IPS-NIHi7 (cell line): ENCODE measurements around the gene SPDL1.

ENCODE experiments used
- DNase-seq: peaks from one replicate; pipeline ENCODE4 v3.0.0; 2012; ENCODE audit warnings: mixed read lengths; ENCODE audit errors: extremely low spot score

SPDL1 gene, protein sequence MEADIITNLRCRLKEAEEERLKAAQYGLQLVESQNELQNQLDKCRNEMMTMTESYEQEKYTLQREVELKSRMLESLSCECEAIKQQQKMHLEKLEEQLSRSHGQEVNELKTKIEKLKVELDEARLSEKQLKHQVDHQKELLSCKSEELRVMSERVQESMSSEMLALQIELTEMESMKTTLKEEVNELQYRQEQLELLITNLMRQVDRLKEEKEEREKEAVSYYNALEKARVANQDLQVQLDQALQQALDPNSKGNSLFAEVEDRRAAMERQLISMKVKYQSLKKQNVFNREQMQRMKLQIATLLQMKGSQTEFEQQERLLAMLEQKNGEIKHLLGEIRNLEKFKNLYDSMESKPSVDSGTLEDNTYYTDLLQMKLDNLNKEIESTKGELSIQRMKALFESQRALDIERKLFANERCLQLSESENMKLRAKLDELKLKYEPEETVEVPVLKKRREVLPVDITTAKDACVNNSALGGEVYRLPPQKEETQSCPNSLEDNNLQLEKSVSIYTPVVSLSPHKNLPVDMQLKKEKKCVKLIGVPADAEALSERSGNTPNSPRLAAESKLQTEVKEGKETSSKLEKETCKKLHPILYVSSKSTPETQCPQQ

GRCh38 chr5:169583424-169584220, at the start of gene SPDL1:
TSS of gene SPDL1 (plus strand) at chr5:169583773. CDS start at chr5:169588417, 4,644 bp downstream.
- peak; percentile 95 for DNase-seq

DNA sequence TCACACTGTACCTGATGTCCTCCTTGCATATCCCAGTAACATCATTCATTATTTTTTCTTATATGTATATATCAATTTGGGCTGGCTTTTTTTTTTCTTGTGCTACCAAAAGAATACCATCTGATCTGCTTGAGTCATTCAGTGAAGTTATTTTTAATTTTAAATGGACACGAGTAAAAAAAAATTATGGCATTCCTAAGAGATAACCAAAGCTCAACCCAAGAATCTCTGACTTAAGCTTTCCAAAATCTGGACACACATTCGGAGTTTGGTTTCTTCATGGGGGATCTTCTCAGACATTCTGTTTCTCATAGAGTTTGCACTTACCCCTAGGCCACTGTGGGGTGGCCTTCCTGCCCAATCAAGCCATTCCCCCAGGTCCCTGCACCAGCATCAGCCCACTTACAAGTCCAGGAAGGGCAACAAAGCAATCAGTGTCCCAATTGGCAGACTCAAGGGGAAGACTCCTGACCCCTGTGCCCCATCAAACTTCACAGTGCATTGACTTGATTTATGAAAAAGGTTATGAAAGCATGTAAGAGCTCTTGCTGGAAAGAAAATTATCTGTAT, 49.2 kb upstream of the SPDL1 start:
- no peak for DNase-seq

DNA sequence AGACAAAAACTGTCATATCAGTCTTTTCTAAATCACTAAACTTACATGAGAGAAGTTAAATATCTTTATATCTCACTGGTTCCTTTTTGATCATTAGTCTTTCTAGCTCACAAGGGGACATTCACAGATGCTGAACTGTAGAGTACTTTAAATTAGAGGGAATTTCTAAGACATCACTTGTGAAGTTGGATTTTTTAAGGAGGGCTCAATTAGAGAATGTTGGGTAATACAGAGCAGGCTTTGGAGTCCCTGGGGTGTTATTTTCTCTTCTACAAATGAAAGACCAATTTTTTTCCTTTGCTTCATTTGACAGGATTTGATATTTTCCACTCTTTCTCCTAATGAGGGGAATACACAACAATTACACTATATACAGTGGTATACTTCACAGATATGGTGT, 48.6 kb upstream of the SPDL1 start:
- no peak for DNase-seq

- DNase-seq: no peak
Measured at GRCh38 chr5:169538944-169539343, 44.6 kb upstream of the SPDL1 start.

DNA sequence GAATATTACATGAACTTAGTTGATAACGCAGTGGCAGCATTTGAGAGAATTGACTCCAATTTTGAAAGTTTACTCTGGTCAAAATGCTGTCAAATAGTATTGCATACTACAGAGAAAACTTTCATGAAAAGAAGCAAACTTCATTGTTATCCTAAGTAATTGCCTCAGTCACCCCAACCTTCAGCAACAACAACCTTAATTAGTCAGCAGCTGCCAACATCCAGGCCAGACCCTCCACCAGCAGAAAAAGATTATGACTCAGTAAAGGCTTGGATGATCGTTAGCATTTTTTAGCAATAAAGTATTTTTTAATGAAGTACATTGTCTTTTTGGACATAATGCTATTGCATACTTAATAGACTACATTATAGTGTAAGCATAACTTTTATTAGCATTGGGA, 40.8 kb upstream of the SPDL1 start:
- no peak for DNase-seq

DNA sequence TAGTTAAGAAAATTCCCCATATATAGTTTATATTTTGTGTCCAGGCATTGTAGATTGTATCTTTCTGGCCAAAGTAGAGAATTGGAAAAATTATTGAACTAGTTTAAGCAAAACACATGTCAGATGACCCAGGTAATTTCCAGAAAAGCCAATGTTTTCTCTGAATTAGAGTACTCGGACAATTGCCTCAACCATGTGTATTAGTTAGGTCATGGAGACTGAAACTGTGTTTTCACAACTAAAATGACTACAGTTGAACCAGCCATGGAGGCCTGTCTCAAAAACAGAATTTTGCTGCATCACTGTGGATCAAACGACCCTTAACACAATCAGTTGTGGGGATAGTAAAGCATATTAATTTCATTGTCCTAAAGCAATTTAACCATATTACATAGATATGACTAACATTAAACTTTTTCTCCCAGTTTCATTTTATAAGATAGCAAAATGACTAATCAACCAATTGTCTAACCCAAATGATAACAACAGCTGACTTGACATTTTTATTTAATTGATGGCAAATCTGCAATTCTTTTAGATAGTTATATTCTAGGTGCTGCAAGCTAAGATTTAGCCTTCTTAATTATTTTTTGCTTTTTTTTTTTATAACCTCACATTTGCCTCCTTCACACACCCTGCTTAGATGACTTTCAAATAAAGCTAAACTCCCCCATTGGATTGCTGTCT, 39.2 kb upstream of the SPDL1 start:
- DNase-seq: no peak

DNA sequence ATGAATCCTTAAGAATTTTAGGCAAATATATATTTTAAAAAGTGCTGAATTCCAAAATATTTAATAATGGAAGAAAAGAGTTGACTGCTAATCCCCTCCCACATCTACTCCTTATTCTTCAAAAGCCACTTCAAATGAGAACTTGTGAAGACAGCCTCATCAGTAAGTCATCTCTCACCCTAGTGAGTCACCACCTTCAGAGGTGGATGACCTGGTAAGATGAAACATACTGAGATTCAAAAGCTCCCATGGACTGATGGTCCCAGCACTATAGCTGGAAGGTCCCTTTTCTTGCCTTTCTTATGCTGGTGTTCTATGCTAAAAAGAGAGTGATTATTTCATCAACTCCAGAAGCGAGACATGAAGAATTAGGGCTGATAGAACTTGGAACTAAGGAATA, 37.8 kb upstream of the SPDL1 start:
- DNase-seq: no peak

DNA sequence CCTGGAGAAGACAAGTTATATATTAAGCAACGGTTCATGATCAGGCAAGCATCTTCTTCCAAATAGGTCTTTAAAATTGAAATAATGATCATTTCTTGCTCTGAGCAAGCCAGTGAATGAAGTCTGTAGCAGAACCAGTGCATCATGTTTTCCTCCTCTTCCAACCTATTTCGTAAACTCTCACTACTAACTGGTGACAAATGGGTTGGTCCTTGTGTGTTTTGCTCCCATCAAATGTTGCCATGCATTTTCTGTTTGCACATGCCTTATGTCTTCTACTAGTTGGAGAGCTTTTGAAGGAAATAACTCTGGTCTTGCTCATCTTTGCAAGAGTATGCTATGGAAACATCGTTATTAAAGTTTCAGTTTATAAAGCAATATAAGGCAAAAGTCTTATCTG, 37.2 kb upstream of the SPDL1 start:
- DNase-seq: no peak

DNA sequence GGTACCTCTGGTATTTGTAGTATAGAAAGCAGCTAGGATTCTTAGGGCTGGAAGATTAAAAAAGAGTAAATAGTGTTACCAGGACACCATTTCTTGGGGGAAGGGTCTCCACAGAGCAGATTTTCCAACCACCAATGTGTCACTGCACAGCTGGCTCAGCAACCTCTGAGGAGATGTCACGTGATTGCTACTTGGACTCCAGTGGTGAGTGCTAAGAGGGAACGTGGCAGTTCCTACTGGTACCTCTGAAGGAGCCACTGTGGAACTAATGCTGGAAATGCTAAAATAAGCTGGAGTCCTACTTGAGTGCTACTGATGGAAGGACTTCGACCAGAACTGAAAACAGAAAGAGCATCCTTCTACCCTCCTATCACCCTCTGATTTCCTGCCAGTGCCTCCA, 36.1 kb upstream of the SPDL1 start:
- DNase-seq: no peak

DNA sequence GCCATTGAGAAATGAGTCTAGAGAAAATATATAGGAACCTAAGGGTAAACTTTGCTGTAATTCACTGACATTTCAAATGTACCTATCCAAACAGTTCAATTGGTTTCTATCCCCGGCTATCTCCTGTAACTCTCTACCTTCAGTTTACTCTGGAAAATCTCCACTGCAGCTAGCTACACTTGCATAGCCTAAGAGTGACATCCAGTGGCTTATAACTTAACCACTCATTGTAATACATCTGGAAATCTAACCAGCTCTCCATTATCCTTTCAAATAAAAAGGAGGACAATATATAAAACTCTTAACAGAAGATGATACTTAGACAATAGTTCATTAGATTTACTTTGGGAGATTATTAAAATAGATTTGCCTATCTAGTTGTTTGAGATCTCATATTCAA, 35.3 kb upstream of the SPDL1 start:
- DNase-seq: peak; percentile 31

- DNase-seq: no peak
Measured at GRCh38 chr5:169549453-169550100, 34.0 kb upstream of the SPDL1 start.

DNA sequence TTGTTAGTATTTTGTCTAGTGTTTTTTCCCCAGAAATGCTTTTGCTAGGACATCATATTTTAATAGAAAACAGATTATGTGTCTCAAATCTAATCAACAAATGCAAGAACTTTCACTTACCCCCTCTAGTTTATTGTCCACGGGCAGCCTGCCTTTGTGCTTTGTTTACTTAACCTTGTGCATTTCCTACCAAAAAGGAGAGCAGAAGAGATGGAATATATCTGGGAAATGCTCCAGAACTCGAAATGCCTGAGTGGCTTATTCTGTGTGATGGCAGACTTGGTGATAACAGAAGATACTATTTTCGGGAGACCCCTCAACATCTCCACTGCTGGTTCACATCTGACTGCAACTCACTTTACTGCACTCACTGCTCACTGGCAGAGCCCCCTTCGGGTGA, 33.3 kb upstream of the SPDL1 start:
- DNase-seq: no peak

- no peak for DNase-seq
Measured at GRCh38 chr5:169551146-169551545, 32.4 kb upstream of the SPDL1 start.

DNA sequence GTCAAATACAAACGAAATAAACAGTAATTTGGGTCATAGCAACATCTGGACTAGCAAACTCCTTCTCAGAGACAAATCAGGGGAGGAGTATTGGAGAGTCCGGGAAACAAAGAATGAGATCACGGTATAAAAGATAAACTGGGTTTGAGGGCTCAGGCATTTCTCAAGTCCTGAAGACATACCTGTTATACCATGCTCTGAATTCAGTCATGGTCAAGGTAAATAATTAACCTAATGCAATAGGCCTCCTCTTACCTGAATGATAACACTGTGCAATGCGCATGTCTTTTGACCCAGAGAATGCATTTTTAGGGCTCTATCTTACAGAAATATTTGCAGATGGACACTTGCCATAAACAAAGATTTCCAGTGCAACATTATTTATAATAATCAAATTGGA, 31.9 kb upstream of the SPDL1 start:
- DNase-seq: no peak

GRCh38 chr5:169554251-169554650, 29.3 kb upstream of the SPDL1 start:
- no peak for DNase-seq

DNA sequence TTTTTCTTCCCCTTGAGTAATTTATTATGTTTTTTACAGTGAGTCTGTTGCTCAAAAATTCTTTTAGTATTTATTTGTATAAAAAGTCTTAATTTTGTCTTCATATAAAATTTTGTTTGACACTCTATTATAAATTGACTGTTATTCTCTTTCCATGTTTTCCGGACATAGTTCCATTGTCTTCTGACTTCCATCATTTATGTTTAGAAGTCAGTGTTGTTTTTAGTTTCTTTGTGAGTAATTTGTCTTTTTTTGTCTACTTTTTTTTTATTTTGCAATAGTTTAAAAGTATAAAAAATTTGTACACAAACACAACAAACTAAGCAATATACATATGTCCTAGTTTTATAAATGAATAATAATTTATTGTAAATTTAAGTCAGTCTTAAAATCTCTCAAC, 25.7 kb upstream of the SPDL1 start:
- DNase-seq: no peak

DNA sequence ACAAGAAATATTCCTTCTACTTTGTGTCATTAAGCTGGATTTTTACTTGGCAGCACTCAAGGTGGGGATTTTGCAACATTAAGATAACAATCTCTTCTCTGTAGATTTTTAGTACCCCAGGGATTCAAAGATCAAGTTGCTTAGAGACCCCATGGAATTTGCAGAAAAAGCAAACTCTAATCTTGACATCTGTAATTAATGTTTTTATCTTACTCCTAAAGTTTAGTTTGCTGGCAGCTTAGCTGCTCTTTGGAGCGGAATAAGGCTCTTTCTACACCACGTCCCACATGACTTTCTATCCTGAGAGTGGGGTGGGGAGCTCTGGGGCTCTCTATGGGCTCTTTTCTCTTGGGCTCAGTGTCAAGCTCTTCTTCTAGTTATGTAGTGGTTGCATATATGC, 21.7 kb upstream of the SPDL1 start:
- DNase-seq: no peak

DNA sequence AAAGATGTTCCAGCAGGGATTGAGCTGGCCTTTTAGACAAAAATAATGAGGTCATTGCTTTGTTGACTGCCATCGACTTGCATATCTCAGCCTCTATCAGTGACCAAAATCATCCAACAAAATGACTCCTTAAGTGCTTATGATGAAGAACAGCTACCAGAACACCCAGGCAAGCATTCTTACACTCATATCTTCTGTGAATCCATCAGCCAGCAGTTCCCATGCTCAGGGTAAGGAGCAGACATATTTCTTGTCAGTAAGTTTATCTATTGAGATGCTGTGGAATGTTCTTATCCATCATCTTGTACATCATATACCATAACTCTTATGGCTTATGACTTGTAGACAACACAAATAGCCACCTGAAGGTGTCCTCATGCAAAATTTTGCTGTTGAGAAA, 20.2 kb upstream of the SPDL1 start:
- DNase-seq: no peak

GRCh38 chr5:169566202-169566601, 17.4 kb upstream of the SPDL1 start:
- DNase-seq: no peak

- DNase-seq: peak; percentile 51
Measured at GRCh38 chr5:169567079-169567478, 16.5 kb upstream of the SPDL1 start.

GRCh38 chr5:169569513-169569912, 14.1 kb upstream of the SPDL1 start:
- DNase-seq: no peak
